AG09319 (cell line): Measurements from ENCODE around the gene DOHH.

Source experiments
- DNase-seq: peaks from one replicate; pipeline ENCODE4 v3.0.0-alpha.2; 2010; ENCODE audit warnings: low read depth; ENCODE audit errors: extremely low read depth
- TF ChIP-seq, protein P1 (sequence below): IDR thresholded peaks from 2 replicates; pipeline ENCODE4 v1.5.1; 2011; ENCODE audit warnings: low read depth, mild to moderate bottlenecking, inconsistent platforms, low read length, moderate library complexity

Gene DOHH

DNA sequence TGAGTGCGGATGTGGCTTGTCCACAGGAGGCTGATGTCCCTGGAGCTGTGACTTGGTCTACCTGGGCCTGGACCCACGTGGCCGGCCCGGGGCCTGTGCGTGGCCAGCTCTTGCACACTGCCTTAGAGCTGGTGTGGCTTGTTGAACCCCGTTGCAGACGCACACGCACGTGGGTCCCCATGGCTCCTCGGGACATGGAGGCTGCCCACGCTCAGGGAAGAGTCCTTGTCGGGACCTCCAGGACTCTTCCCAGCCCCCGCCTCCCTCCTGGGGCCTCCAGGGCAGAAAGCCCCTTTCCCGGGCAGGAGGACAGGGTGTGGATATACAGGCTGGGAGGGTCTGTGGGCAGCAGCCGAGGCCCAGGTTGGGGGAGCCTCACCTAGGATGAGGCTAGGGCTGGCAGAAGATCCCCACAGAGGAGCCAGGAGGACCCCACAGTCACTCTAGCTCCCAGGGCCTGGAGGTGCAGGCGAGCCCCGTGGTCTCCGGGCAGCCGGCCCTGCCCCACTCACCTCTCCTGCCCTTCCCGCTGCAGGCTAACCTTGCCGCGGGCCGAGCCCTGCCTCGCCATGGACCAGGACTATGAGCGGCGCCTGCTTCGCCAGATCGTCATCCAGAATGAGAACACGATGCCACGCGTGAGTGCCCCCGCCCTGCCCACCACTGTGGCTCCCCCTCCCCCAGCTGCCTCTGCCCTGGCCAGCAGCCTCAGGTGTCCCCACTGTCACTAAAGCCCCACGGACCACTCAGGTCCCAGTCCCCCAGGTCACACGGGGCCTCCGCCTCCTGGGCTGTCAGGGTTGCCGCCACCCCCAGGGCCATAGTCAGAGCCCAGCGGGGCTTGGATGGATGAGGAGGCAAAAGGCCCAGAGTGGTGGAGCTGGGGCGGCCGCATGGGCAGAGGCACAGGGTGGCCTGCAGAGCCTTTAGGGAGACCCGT is 22.2 kb upstream of the DOHH start:
- TF ChIP-seq, protein P1, sequence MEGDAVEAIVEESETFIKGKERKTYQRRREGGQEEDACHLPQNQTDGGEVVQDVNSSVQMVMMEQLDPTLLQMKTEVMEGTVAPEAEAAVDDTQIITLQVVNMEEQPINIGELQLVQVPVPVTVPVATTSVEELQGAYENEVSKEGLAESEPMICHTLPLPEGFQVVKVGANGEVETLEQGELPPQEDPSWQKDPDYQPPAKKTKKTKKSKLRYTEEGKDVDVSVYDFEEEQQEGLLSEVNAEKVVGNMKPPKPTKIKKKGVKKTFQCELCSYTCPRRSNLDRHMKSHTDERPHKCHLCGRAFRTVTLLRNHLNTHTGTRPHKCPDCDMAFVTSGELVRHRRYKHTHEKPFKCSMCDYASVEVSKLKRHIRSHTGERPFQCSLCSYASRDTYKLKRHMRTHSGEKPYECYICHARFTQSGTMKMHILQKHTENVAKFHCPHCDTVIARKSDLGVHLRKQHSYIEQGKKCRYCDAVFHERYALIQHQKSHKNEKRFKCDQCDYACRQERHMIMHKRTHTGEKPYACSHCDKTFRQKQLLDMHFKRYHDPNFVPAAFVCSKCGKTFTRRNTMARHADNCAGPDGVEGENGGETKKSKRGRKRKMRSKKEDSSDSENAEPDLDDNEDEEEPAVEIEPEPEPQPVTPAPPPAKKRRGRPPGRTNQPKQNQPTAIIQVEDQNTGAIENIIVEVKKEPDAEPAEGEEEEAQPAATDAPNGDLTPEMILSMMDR, result no peak
- no peak for DNase-seq

DNA sequence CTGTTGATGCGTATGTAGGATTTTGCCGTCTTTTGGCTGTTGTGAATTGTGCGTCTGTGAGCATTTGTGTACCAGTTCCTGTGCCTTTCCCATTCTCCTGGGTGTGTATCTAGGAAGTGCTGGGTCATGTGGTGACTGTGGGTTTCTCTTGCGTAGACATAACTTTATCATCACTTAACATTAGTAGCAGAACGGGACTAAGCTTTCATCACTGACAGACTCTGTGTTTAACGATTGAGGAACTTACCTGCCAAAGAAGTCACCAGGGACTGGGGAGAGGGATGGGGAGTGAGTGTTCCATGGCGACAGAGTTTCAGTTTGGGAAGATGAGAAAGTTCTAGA is 20.6 kb upstream of the DOHH start:
- TF ChIP-seq, protein P1, result no peak
- no peak for DNase-seq

DNA sequence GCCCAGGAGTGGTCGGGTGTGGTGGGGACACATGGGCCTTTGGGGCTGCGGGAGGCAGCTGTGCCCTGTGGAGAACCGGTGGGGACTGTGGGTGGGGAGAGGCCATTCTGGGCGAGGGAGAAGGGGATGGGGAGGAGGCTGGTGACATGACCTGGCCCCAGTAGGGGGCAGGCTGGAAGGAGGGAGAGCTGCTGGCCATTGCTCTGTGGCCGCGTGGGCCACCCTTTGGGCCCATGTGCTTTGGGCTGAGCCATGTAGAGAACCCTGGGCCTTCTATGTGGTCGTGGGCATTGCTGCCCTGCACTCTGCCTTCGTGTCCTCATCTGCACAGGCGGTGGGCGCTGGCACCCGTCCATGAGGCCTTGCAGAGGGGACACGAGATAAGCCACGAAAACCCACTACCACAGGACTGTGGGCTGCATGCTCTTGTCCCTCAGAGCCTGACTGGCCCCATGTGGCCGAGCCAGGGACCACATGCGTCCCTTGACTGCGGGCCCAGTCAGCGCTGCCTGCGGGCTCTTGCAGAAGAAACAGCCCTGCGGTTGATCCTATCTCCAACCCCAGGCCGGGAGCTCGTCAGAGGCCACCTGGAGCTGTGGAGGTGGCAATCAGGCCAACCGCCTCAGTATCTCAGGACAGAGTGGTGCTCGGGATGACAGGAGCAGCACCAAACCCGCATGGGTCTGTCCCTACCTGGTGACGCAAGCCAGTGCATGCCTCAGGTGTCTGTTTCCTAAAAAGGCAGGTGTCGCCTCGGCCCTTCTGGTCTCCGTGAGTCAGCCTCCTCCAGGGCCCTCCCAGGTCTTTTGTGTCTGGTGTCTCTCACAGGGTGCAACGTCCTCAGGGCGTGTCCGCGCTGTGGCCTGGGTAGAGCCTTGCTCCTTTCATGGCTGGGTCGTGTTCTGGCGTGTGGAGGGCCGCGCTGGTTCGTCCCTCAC is 20.0 kb upstream of the DOHH start:
- no peak for DNase-seq
- TF ChIP-seq, protein P1, result no peak

DNA sequence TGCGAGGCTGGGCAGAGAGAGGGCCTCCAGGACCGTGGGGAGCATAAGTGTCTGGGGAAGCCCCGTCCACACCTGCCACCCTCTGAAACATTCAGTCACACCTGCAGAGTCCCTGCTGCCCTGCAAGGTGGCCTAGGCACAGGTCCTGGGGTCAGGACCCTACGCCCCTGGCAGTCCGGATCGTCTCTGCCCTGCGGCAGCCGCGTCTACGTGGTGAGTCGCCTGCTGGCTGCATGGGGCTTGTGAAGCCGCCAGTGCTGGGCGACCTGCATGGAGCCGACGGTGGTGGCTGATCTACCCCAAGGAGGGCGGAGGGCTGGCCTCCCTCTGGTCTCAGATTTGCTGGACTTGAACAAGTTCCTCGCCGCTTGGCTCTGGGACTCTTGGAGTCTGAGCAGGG is 18.7 kb upstream of the DOHH start:
- TF ChIP-seq, protein P1, result no peak
- no peak for DNase-seq

DNA sequence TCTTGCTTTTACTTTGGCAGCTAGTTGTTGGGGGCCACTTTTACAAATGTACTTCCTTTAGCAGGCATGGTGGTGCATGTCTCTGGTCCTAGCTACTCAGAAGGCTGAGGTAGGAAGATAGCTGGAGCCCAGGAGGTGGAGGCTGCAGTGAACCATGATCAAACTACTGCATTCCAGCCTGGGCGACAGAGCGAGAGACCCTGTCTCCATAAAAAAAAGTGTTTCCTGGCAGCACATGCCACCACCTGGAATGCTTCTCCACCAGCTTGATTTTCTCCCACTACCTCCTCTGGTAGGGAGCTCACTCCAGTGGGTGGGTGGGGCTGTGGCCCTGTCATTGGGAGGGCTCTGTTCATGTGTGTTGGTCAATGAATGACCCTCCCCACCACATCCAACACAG is 18.2 kb upstream of the DOHH start:
- TF ChIP-seq, protein P1, result no peak
- no peak for DNase-seq

DNA sequence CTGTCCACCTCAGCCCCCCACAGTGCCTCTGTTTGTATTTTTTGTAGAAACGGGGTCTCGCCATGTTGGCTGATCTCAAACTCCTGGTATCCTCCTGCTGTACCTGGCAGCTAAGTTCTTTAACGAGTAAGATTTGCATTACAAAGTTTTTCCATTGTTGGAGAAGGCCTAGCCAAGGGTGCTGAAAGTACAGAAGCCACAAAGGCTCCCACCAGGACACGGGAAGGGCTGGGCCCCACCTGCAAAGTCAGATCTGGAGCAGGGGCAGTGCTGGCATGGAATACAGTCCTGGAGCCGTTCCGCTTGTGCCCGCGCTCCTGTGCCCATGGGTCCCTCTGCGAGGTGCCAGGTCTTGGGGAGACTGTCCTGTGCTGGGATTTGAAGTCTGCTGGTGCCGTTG is 17.8 kb upstream of the DOHH start:
- TF ChIP-seq, protein P1, result no peak
- DNase-seq, result no peak

DNA sequence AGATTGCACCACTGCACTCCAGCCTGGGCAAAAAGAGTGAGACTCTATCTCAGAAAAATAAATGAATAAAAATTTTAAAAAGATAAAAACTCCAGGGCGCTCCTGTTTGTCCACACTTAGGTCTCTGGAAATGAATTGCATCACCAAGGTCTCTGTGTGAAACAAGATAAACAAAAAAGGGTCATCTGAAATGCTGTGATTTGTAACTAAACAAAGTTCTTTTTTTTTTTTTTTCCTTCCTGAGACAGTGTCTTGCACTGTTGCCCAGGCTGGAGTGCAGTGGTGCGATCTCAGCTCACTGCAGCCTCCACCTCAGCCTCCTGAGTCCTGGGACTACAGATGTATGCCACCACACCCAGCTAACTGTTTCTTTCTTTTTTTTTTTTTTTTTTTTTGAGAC is 17.2 kb upstream of the DOHH start:
- no peak for DNase-seq
- TF ChIP-seq, protein P1, result no peak
